ENCODE results near the gene IRS4. TPM values are rescaled to one million over a fixed set of nuclear protein-coding genes. Genes with fewer than 3 reads are reported as not detected.

Gene IRS4
- total RNA-seq = not detected

DNA sequence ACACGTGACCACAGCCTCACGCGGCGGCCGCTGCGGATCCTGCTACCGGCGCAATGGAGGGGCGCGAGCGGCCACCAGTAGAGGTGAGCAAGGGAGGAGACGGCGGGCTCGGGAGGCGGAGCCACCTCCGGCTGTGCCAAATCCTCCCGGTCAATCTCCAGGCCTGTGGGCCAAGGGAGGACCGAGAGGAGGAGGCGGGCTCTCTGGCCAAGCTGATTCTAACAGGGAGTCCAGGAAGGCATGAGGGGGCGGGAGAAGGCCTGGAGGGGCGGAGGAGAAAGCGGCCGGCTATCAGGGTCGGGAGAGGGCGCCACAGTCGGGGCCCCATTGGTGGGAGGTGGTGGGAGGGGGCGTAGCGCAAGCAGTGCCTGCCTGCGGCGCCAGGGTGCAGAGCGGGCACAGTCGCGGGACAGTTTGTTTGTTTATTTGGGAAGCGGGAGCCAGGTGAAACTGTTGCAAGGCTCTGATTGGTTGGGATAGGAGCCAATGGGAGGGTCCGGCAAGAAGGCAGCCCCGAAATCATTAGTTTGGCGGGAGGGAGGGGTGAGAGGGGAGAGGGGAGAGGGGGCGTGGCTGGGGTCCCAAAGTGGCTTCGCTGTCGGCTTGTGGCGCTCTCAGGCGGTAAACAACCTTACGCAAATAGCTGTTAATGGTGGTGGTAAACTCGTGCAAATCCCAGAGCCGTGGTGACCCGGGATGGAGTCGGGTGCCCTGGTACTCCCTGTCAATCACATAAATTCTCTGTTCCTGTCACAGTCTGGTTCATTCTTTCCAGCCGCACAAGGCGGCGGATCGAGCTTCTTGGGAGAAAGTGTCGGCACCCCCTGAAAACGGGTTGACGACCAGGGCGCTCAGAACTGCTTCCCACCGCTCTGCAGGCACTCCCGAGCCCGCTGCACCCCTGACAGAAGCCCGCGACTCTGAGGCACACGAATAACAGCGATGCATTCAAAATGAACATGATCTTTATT lies at the start of gene IRS4:
IRS4 (minus strand) TSS at position 55 of the 971 bp plus-strand sequence.
- CTCF ChIA-PET = no interaction called here
- Mint-ChIP-seq H3K27me3 (ENCODE audit: low read depth) (peaks cover 31% of the 10 kb centered on the region), H3K27ac (no peak within 1 kb of the TSS), H3K4me3 (no peak within 1 kb of the TSS), H3K4me1 (ENCODE audit: low read depth) (no peaks in the 10 kb centered on the region), H3K36me3 (ENCODE audit: low read depth) (peaks cover 1% of the 10 kb centered on the region), H3K9me3 (no peaks in the 10 kb centered on the region)
- intact Hi-C loops (cut with micrococcal nuclease) = no loop called here
- DNase-seq = no peak

DNA sequence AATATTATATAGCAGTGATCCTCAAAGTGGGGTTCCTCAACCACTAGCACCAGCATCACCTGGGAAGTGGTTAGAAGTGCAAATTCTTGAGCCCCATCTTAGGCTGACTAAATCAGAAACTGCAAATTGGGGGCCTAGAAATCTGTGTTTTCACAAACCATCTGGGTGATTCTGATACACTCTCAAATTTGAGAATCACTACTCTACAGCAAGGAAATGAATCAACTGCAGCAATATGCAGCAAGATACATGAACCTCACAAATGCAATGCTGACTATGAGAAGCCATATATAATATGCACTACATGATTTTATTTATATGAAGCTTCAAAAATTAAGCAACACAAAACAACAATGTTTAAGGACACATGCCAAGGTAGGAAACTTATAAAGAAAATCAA lies 36.2 kb upstream of the IRS4 start:
- Mint-ChIP-seq H3K36me3 (ENCODE audit: low read depth) (no peaks in the 10 kb centered on the region), H3K4me3 (no peak overlapping the region), H3K27ac (no peak overlapping the region), H3K9me3 (no peaks in the 10 kb centered on the region), H3K27me3 (ENCODE audit: low read depth) (no peaks in the 10 kb centered on the region), H3K4me1 (ENCODE audit: low read depth) (no peaks in the 10 kb centered on the region)
- DNase-seq = peak; percentile 3
- intact Hi-C loops (cut with micrococcal nuclease) = no loop called here
- CTCF ChIA-PET = no interaction called here

DNA sequence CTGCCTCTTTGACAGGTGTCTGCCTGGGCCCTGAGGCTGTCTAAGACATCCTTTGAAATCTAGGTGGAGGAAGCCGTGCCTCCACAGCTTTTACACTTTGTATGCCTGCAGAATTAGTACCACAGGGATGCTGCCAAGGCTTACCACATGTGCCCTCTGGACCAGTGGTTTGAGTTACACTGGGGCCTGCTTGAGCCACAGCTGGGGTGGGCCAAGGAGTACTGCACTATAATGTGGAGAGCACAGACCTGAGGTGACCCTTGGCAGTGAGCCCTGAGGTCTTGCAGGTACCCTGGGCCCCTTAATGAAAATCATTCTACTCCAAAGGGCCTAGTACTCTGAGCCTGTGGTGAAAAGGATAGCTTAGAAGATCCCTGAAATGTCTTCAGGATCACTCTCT lies 27.2 kb upstream of the IRS4 start:
- no peak overlapping the region for H3K27ac Mint-ChIP-seq
- no peaks in the 10 kb centered on the region for H3K4me1 Mint-ChIP-seq (ENCODE audit: low read depth)
- intact Hi-C loops (cut with micrococcal nuclease) = no loop called here
- no peaks in the 10 kb centered on the region for H3K36me3 Mint-ChIP-seq (ENCODE audit: low read depth)
- CTCF ChIA-PET = no interaction called here
- no peak for DNase-seq
- no peak overlapping the region for H3K4me3 Mint-ChIP-seq
- H3K27me3 Mint-ChIP-seq (ENCODE audit: low read depth) = no peaks in the 10 kb centered on the region
- no peaks in the 10 kb centered on the region for H3K9me3 Mint-ChIP-seq

DNA sequence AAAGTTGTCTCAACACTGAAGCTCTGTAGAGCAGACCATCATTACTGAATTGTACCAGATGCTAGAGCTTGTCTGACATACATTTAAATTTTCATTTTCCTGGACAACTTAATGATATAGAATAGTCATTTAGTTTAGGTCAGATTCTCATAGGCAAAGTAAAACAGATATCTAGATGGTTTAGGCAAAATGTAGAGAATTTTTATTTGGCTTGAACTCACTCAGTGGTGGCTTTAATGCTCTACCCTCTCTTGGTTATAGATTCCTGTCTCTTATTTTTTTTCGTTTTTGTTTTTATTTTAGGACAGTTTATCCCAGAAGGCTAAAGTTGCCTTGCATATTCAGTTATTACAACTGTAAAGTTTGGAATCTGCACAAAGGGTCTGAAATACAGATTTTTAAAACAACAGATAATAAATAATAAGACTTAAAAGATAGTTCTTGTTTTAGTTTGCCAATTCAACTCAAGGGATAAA lies 4.0 kb upstream of the IRS4 start:
- peaks cover 9% of the 10 kb centered on the region for H3K27me3 Mint-ChIP-seq (ENCODE audit: low read depth)
- H3K4me3 Mint-ChIP-seq = no peak overlapping the region
- no peak for DNase-seq
- no peaks in the 10 kb centered on the region for H3K36me3 Mint-ChIP-seq (ENCODE audit: low read depth)
- intact Hi-C loops (cut with micrococcal nuclease) = no loop called here
- H3K4me1 Mint-ChIP-seq (ENCODE audit: low read depth) = no peaks in the 10 kb centered on the region
- H3K9me3 Mint-ChIP-seq = peaks cover 3% of the 10 kb centered on the region
- H3K27ac Mint-ChIP-seq = no peak overlapping the region
- CTCF ChIA-PET = no interaction called here

DNA sequence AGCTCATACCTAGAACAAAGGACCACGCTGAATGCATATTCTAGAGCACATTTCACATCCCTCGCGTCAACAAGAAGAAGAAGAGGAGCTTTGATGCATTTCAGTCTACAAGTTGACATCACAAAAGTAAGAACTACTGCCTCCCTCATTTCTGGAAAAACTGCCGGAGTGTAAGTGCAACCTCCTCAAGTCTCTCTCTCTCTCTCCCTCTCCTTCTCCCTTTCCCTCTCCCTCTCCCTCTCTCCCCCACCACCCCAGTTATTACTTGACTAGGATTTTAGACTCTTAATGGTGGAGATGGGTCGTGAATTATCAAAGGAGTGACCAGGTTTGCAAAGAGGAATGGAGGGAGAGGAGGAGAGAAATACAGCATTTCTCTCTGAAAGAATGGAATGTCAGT lies 1.4 kb upstream of the IRS4 start:
- H3K9me3 Mint-ChIP-seq = peaks cover 3% of the 10 kb centered on the region
- H3K27ac Mint-ChIP-seq = no peak overlapping the region
- CTCF ChIA-PET = no interaction called here
- no peak overlapping the region for H3K4me3 Mint-ChIP-seq
- peaks cover 25% of the 10 kb centered on the region for H3K27me3 Mint-ChIP-seq (ENCODE audit: low read depth)
- no peaks in the 10 kb centered on the region for H3K4me1 Mint-ChIP-seq (ENCODE audit: low read depth)
- intact Hi-C loops (cut with micrococcal nuclease) = no loop called here
- peaks cover 1% of the 10 kb centered on the region for H3K36me3 Mint-ChIP-seq (ENCODE audit: low read depth)
- no peak for DNase-seq

DNA sequence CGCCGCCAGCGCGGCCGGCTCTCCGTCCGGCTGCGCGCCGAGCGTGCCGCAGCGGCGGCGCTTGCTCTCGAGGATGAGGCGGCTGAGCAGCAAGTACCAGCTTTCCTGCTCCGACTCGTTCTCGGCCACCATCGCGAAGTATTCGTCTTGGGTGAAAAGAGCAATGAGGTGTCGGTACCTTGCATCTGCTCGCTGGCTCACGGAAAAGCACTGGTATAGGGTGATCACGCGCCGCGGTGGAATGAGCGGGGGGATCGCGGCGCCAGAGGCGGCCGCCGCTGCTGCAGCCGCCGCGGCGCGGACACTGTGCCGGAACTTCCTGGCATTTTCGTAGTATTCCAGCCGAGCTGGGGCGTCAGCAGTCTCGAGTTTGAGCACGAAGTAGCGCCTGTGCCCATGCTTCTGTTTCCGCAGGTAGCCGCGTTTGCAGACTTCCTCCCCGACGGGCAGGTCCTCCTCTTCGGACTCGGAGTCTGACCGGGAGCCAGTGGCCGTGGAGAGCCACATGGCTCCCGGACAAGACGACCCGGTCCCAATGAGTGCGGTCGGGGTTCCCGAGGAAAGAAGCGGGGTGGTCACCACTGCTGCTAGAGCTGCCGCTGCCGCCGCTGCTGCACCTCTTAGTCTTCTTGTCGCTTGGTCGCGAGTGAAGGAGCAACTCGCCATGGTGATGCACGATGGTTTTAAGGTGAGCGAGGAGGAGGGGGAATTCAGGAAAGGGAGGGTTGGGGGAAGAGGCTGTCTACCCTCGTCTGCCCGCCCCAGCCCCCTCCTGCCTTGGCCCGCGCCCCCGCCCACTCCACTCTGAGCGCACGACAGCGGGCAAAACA lies 469 bp downstream of the IRS4 start:
- Mint-ChIP-seq H3K36me3 (ENCODE audit: low read depth) (peaks cover 1% of the 10 kb centered on the region), H3K9me3 (no peaks in the 10 kb centered on the region), H3K4me3 (no peak overlapping the region), H3K27me3 (ENCODE audit: low read depth) (peaks cover 36% of the 10 kb centered on the region), H3K4me1 (ENCODE audit: low read depth) (no peaks in the 10 kb centered on the region), H3K27ac (no peak overlapping the region)
- CTCF ChIA-PET = no interaction called here
- intact Hi-C loops (cut with micrococcal nuclease) = no loop called here
- DNase-seq = no peak

DNA sequence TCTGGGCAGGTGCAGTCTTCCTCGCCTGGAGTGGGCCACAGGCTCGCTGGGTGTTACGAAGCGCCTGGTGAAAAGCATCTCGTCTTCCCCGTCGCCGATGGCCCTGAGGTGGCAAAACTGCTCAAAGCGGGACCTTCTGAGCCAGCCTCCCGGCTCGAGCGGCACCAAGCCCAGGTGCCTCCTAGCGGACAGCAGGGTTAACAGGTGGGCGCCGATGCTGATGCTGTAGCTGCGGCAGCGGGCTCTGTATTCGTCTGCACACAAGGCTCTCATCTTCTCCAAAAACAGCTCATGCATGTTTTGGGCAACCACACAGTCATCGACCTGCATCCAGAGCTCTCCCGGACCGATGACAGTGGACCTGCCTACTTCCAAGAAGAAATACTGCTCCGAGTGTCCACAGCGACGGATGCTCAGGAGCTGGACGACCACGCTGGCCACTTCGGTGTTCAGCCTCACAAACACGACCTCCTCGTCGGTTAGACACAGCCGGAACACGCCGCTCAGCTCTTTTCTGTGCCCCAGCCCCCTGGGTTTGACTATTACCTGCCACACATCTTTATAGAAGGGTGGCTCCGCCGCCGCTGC lies 1.2 kb downstream of the IRS4 start:
- CTCF ChIA-PET = no interaction called here
- no peak overlapping the region for H3K27ac Mint-ChIP-seq
- intact Hi-C loops (cut with micrococcal nuclease) = no loop called here
- H3K27me3 Mint-ChIP-seq (ENCODE audit: low read depth) = peaks cover 37% of the 10 kb centered on the region
- DNase-seq = no peak
- peaks cover 1% of the 10 kb centered on the region for H3K36me3 Mint-ChIP-seq (ENCODE audit: low read depth)
- H3K4me3 Mint-ChIP-seq = no peak overlapping the region
- H3K9me3 Mint-ChIP-seq = no peaks in the 10 kb centered on the region
- H3K4me1 Mint-ChIP-seq (ENCODE audit: low read depth) = no peaks in the 10 kb centered on the region

DNA sequence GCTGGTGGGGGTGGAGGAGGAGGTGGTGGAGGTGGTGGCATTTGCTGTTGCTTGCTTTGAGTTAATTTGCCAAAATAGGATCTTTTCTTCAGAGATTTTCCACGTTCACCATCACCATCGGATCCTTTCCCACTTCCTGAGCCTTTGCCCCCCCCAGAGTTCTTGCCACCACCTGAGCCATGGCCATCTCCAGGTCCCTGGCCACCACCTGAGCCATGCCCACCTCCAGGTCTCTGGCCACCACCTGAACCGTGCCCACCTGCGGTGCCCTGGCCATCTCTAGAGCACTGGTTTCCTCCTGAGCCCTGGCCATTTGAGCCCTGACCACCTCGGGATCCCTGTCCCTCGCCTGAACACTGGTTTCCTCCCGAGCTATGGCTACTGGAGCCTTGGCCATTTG lies 1.9 kb downstream of the IRS4 start:
- intact Hi-C loops (cut with micrococcal nuclease) = no loop called here

DNA sequence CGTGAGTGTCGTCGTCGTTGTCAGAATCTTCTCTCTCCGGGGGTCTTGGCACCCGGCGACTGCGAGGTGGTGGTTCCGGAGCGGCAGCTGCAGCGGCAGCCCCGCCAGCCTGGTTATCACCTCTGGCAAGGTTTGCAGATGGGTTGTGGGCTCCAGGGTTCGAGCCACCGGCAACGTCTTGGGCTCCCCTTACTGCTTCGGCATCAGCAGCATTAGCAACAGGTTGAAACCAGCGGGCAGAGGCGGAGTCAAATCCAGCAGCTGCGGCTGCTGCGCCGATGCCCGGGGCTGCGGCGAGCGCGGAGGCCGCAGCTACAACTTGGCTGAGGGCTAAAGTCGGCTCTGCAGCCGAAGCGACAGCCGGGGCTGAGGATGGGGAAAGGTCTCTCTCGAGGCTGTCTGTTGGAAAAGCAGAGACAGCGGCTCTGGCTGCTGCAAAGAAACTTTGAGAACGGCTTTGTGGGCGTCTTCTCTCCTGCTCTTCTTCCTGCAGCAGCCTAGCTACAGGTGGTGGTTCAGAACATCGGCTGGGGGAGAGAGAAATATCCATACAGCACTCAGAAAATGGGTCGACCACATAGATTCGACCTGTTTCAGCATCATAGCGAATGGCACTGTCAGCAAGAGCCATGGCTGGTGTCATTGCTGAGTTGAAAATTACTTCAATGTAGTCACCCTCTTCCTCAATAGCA lies 3.6 kb downstream of the IRS4 start:
- H3K4me3 Mint-ChIP-seq = no peak overlapping the region
- H3K9me3 Mint-ChIP-seq = no peaks in the 10 kb centered on the region

More for the DNA sequence above, 1.9 kb downstream of the IRS4 start:
- no peaks in the 10 kb centered on the region for H3K9me3 Mint-ChIP-seq
- H3K27me3 Mint-ChIP-seq (ENCODE audit: low read depth) = peaks cover 37% of the 10 kb centered on the region
- no peak overlapping the region for H3K4me3 Mint-ChIP-seq
- no peak overlapping the region for H3K27ac Mint-ChIP-seq
- CTCF ChIA-PET = no interaction called here
- no peak for DNase-seq
- H3K4me1 Mint-ChIP-seq (ENCODE audit: low read depth) = no peaks in the 10 kb centered on the region
- peaks cover 1% of the 10 kb centered on the region for H3K36me3 Mint-ChIP-seq (ENCODE audit: low read depth)

DNA sequence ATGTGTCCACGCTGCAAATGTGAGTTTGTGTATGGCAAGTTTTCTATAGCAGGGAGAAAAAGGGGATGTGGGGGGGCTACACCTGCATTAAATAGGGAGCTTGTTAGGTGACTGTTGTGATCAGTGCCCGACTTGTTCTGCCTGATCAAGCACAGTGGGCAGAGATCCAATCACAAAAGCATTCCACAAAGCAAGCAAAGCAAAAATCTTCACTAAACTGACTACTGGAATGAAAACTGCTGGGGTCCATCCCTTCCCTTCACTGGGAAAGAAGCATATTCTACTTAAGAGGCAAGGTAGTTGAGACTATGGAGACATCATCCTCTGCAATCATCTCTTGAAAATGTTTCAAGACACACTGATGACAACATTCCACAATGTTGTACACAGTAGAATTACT lies 5.2 kb downstream of the IRS4 start:
- no peak overlapping the region for H3K27ac Mint-ChIP-seq
- DNase-seq = no peak
- peaks cover 1% of the 10 kb centered on the region for H3K36me3 Mint-ChIP-seq (ENCODE audit: low read depth)
- no peaks in the 10 kb centered on the region for H3K4me1 Mint-ChIP-seq (ENCODE audit: low read depth)
- H3K27me3 Mint-ChIP-seq (ENCODE audit: low read depth) = peaks cover 32% of the 10 kb centered on the region
- no peak overlapping the region for H3K4me3 Mint-ChIP-seq
- intact Hi-C loops (cut with micrococcal nuclease) = no loop called here
- H3K9me3 Mint-ChIP-seq = no peaks in the 10 kb centered on the region
- CTCF ChIA-PET = no interaction called here

More for the DNA sequence above, 3.6 kb downstream of the IRS4 start:
- Mint-ChIP-seq H3K27ac (no peak overlapping the region), H3K27me3 (ENCODE audit: low read depth) (peaks cover 36% of the 10 kb centered on the region), H3K36me3 (ENCODE audit: low read depth) (peaks cover 1% of the 10 kb centered on the region), H3K4me1 (ENCODE audit: low read depth) (no peaks in the 10 kb centered on the region)
- no peak for DNase-seq
- intact Hi-C loops (cut with micrococcal nuclease) = no loop called here
- CTCF ChIA-PET = no interaction called here

DNA sequence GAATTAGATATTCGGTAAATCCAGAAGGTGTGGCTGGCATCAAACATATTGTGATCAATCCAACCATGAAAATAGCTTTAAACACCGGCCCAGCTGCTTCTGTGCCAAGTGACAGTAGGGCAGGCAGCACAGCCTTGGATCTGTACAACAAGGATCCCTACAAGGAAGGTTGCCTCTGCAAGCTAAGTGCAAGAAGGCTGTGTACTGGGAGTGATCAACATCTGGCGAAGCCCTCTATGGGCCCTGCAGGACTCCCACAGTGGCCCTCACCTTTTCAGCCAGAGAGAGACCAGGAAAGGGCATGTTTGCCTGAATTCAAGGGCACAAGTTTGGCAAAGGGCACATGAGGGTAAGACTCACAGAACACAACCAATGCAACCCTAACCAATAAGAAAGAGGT lies 9.6 kb downstream of the IRS4 start:
- Mint-ChIP-seq H3K4me1 (ENCODE audit: low read depth) (no peaks in the 10 kb centered on the region), H3K36me3 (ENCODE audit: low read depth) (no peaks in the 10 kb centered on the region), H3K9me3 (no peaks in the 10 kb centered on the region), H3K27me3 (ENCODE audit: low read depth) (peaks cover 8% of the 10 kb centered on the region), H3K27ac (no peak overlapping the region), H3K4me3 (no peak overlapping the region)
- intact Hi-C loops (cut with micrococcal nuclease) = no loop called here
- CTCF ChIA-PET = no interaction called here
- no peak for DNase-seq

DNA sequence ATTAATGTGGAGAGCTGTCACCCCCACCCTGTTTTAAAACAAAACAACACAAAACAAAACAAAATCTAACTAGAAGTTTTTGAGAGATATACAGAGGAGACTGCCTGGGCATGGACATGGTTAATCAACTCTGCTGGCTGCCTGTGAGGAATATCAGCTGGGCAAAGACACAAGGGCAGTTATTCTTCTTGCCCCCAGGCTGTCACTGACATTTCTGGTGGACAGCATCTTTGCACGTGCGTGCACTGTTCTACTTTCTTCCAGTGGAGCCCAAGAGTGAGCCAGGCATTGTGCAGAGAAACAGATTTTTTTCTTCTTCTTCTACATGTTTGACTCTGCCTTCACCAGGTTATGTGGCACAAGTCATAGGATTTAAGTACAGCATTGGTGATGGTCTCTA lies 13.8 kb downstream of the IRS4 start:
- no peaks in the 10 kb centered on the region for H3K4me1 Mint-ChIP-seq (ENCODE audit: low read depth)
- H3K27me3 Mint-ChIP-seq (ENCODE audit: low read depth) = no peaks in the 10 kb centered on the region
- H3K4me3 Mint-ChIP-seq = no peak overlapping the region
- no peak for DNase-seq
- H3K9me3 Mint-ChIP-seq = no peaks in the 10 kb centered on the region
- CTCF ChIA-PET = no interaction called here
- no peaks in the 10 kb centered on the region for H3K36me3 Mint-ChIP-seq (ENCODE audit: low read depth)
- intact Hi-C loops (cut with micrococcal nuclease) = no loop called here
- no peak overlapping the region for H3K27ac Mint-ChIP-seq

Measured in activated naive CD4-positive, alpha-beta T cell treated with anti-CD3 and anti-CD28 coated beads for 36 hours (primary cell).